ENCODE results near the gene DARS1. TPM values are rescaled to one million over a fixed set of nuclear protein-coding genes. Genes with fewer than 3 reads are reported as not detected.

Gene DARS1
- total and polyA plus RNA-seq, 2 of the 13 experiments (the other 11 are each of a cell fraction or from before 2014, with no cell fraction given) = 149 to 230 TPM

DNA sequence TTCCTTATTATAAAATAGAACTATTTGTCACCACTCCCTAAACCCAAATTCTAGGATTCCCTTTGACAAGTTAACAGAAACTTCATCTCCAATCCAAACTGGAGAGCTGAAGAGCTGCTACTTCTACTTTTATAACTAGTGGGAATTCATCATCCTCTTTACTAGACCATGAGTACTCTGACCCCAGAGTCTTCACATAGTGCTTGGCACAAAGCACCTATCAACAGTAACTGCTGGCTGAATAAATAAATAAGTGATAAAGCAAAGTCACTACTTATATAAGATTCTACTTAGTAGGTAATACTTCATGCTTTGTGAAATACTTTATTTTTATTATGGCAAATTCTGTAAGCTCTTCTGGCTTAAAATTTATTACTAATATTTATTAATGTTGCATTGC lies 49.5 kb downstream of the DARS1 start (continued):
- TF ChIP-seq, protein P1, sequence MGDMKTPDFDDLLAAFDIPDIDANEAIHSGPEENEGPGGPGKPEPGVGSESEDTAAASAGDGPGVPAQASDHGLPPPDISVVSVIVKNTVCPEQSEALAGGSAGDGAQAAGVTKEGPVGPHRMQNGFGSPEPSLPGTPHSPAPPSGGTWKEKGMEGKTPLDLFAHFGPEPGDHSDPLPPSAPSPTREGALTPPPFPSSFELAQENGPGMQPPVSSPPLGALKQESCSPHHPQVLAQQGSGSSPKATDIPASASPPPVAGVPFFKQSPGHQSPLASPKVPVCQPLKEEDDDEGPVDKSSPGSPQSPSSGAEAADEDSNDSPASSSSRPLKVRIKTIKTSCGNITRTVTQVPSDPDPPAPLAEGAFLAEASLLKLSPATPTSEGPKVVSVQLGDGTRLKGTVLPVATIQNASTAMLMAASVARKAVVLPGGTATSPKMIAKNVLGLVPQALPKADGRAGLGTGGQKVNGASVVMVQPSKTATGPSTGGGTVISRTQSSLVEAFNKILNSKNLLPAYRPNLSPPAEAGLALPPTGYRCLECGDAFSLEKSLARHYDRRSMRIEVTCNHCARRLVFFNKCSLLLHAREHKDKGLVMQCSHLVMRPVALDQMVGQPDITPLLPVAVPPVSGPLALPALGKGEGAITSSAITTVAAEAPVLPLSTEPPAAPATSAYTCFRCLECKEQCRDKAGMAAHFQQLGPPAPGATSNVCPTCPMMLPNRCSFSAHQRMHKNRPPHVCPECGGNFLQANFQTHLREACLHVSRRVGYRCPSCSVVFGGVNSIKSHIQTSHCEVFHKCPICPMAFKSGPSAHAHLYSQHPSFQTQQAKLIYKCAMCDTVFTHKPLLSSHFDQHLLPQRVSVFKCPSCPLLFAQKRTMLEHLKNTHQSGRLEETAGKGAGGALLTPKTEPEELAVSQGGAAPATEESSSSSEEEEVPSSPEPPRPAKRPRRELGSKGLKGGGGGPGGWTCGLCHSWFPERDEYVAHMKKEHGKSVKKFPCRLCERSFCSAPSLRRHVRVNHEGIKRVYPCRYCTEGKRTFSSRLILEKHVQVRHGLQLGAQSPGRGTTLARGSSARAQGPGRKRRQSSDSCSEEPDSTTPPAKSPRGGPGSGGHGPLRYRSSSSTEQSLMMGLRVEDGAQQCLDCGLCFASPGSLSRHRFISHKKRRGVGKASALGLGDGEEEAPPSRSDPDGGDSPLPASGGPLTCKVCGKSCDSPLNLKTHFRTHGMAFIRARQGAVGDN (CRISPR knock-in tag; IDR thresholded peaks at IDR 0.05) = no peak
- no peak for TF ChIP-seq NFE2L1 (CRISPR knock-in tag; IDR thresholded peaks at IDR 0.05; ENCODE audit: borderline replicate concordance)
- no peak for TF ChIP-seq ERF (CRISPR knock-in tag; IDR thresholded peaks at IDR 0.05)
- no peak for TF ChIP-seq KLF16 (CRISPR knock-in tag; IDR thresholded peaks at IDR 0.05)
- TF ChIP-seq NRL (CRISPR knock-in tag; IDR thresholded peaks at IDR 0.05; ENCODE audit: borderline replicate concordance) = no peak
- TF ChIP-seq MBD4 (IDR thresholded peaks at IDR 0.05; ENCODE audit: borderline replicate concordance, low read length) = no peak

DNA sequence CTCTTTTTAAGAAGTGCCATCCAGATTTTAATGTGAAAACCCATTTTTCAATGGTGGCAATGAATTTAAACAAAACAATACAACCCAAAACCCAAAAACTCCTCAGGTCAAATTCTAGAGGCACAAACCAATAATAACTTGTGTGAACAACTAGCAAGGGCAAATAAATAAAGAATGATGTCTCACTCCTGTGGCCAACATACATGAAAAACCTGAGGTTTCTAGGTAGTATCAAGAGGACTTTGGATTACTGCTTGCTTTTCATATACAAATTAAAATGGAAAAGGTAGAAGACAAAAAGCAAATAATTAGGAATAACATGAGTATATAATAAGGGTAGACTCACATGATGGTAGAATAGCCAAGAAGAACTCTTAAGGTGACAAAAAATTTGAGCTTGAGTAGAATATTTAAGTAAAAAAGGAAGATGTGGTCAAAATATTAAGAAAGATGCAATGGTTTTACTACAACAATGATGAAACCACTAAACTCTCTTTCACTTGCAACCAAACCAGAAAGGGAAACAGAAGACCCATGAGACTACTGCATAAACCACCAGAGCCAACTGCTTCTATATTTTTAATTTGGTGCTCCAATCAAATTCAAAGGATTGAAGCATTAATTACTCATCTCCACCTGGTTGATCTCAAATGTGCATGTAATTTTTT lies 53.5 kb downstream of the DARS1 start:
- CTCF ChIA-PET (ENCODE audit: low intra/inter-chr PET ratio, low total read pairs) = no interaction called here
- POLR2A ChIA-PET = no interaction called here
- intact Hi-C loops (cut with micrococcal nuclease; ENCODE audit: unreplicated experiment) = loop anchor here (1.0 kb wide), 1 partner anchor 35 kb away; no protein-coding TSS in a partner anchor
- TF ChIP-seq JUND (CRISPR knock-in tag; IDR thresholded peaks at IDR 0.05) (no peak), RCOR2 (CRISPR knock-in tag; IDR thresholded peaks at IDR 0.05) (no peak), KMT2A (CRISPR knock-in tag; IDR thresholded peaks at IDR 0.05) (no peak), ARNTL (CRISPR knock-in tag; IDR thresholded peaks at IDR 0.05) (no peak), ZFAT (CRISPR knock-in tag; conservative IDR thresholded peaks at IDR 0.05) (no peak), SATB2 (CRISPR knock-in tag; IDR thresholded peaks at IDR 0.05) (no peak), STAG1 (CRISPR knock-in tag; IDR thresholded peaks at IDR 0.05) (no peak), RARG (CRISPR knock-in tag; IDR thresholded peaks at IDR 0.05; ENCODE audit: low read depth) (no peak)
- TF ChIP-seq, protein P2, sequence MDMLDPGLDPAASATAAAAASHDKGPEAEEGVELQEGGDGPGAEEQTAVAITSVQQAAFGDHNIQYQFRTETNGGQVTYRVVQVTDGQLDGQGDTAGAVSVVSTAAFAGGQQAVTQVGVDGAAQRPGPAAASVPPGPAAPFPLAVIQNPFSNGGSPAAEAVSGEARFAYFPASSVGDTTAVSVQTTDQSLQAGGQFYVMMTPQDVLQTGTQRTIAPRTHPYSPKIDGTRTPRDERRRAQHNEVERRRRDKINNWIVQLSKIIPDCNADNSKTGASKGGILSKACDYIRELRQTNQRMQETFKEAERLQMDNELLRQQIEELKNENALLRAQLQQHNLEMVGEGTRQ (IDR thresholded peaks at IDR 0.05; ENCODE audit: low read depth, low read length) = no peak
- TF ChIP-seq, protein P2 (CRISPR knock-in tag; IDR thresholded peaks at IDR 0.05; ENCODE audit: borderline replicate concordance) = no peak
- TF ChIP-seq, protein P3, sequence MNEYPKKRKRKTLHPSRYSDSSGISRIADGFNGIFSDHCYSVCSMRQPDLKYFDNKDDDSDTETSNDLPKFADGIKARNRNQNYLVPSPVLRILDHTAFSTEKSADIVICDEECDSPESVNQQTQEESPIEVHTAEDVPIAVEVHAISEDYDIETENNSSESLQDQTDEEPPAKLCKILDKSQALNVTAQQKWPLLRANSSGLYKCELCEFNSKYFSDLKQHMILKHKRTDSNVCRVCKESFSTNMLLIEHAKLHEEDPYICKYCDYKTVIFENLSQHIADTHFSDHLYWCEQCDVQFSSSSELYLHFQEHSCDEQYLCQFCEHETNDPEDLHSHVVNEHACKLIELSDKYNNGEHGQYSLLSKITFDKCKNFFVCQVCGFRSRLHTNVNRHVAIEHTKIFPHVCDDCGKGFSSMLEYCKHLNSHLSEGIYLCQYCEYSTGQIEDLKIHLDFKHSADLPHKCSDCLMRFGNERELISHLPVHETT (CRISPR knock-in tag; conservative IDR thresholded peaks at IDR 0.05) = no peak

More for the DNA sequence above, 53.5 kb downstream of the DARS1 start:
- no peak for FAIRE-seq
- no peak for ATAC-seq
- H3K9ac ChIP-seq (ENCODE audit: insufficient read depth, low read depth, low read length) = no peak overlapping the region
- no peak for DNase-seq (ENCODE audit: low spot score)
- no peaks in the 10 kb centered on the region for H3K27me3 ChIP-seq (ENCODE audit: control insufficient read depth in 1 of 2, insufficient read depth in 2 of 2, low read length in 2 of 2)
- no TSS peak for BruUV-seq (replicated peaks)
- H3K4me2 ChIP-seq (ENCODE audit: low read depth, low read length) = no peak overlapping the region
- no peak overlapping the region for H2AFZ ChIP-seq (ENCODE audit: low read length)
- 0 out of 2 replicates have a peak, but pooled peaks cover 4% of the 10 kb centered on the region for H4K20me1 ChIP-seq (ENCODE audit: insufficient read depth, low read length)
- no peak overlapping the region for H3K4me3 ChIP-seq (replicated peaks in 1 of 3; ENCODE audit: insufficient read depth in 1 of 3, low read depth in 2 of 3, low read length in 3 of 3)
- H3K9me3 ChIP-seq (ENCODE audit: low read length) = no peaks in the 10 kb centered on the region
- H3K27ac ChIP-seq (ENCODE audit: extremely low read length, insufficient read depth, low read length) = no peak overlapping the region
- in situ Hi-C loops (cut with HindIII; ENCODE audit: extremely low pct_ligation_motif_present, low pct_unique_long_range_greater_than_20kb) = no loop called here
- no peaks in the 10 kb centered on the region for H3K4me1 ChIP-seq (ENCODE audit: insufficient read depth, low read length)
- peaks cover 25 to 74% of the 10 kb centered on the region in 2 experiments for H3K36me3 ChIP-seq (replicated peaks in 1 of 2; ENCODE audit: control insufficient read depth in 1 of 2, insufficient read depth in 2 of 2, low read length in 2 of 2)
- peaks cover 3% of the 10 kb centered on the region for H3K79me2 ChIP-seq (ENCODE audit: insufficient read depth, low read length)
